Neural progenitor cell (in vitro differentiated cells): ENCODE measurements around the gene MYLK3.

Experiments
- EZH2 ChIP-seq: fragments of 200-600 bp; sonication (generic); IDR thresholded peaks from 2 replicates; pipeline ENCODE4 v1.6.1; 2017; ENCODE audit warnings: antibody characterized with exemption, mild to moderate bottlenecking, moderate library complexity
- EZH2phosphoT487 ChIP-seq: fragments of 200-600 bp; sonication (generic); IDR thresholded peaks from 2 replicates; pipeline ENCODE4 v1.6.1; 2017; ENCODE audit warnings: antibody characterized with exemption
- TF ChIP-seq, protein P1 (sequence below): fragments of 200-600 bp; sonication (generic); IDR thresholded peaks from 2 replicates; pipeline ENCODE4 v1.5.1; 2017; ENCODE audit warnings: antibody characterized with exemption, mild to moderate bottlenecking

DNA sequence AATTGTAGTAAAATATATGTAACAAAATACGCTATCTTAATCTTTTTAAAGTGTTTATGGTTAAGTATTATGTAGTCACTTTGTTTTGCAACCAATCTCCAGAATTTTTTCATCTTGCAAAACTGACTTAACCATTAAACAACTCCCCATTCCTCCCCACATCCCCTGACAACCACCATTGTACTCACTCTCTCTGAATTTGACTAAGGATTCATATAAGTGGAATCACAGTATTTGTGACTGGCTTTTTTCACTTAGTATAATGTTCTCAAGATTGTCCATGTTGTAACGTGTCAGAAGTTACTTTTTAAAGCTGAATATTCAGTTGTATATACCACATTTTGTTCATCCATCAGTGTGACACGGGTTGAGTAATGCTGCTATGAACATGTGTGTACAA is 48.1 kb downstream of the MYLK3 start:
- TF ChIP-seq, protein P1, sequence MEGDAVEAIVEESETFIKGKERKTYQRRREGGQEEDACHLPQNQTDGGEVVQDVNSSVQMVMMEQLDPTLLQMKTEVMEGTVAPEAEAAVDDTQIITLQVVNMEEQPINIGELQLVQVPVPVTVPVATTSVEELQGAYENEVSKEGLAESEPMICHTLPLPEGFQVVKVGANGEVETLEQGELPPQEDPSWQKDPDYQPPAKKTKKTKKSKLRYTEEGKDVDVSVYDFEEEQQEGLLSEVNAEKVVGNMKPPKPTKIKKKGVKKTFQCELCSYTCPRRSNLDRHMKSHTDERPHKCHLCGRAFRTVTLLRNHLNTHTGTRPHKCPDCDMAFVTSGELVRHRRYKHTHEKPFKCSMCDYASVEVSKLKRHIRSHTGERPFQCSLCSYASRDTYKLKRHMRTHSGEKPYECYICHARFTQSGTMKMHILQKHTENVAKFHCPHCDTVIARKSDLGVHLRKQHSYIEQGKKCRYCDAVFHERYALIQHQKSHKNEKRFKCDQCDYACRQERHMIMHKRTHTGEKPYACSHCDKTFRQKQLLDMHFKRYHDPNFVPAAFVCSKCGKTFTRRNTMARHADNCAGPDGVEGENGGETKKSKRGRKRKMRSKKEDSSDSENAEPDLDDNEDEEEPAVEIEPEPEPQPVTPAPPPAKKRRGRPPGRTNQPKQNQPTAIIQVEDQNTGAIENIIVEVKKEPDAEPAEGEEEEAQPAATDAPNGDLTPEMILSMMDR: no peak
- TF ChIP-seq EZH2: no peak
- TF ChIP-seq EZH2phosphoT487: no peak
